A549 (cell line): ENCODE data around the gene CMTM7. TPM values are rescaled to one million over a fixed set of nuclear protein-coding genes. Genes with fewer than 3 reads are reported as not detected.

Experiments used
- ATAC-seq, 2 experiments: fragments of 200-7000 bp in 1 of 2; fragments of >200 bp in 1 of 2; cut with Nextera tagmentation in 1 of 2; cut with Tn5 transposase in 1 of 2; 3 replicates each; pipeline versions ENCODE4 v1.8.0 to v1.9.1; 2018 to 2020; ENCODE audit warnings: mild to moderate bottlenecking in 1 of 2, moderate library complexity in 1 of 2
- CTCF ChIA-PET: fragments of 300-600 bp; sonication (Branson Sonifier 250); formaldehyde crosslinking; extraction: SDS; loops from one replicate; lab custom pipeline; 2021; ENCODE audit warnings: antibody characterized with exemption, inconsistent platforms; lab: Yijun Ruan, JAX
- POLR2A ChIA-PET: fragments of 350-600 bp; formaldehyde crosslinking; extraction: SDS; loops from one replicate; lab custom pipeline; 2021; ENCODE audit warnings: antibody characterized with exemption, inconsistent platforms; lab: Yijun Ruan, JAX
- DNase-seq, 2 experiments: peaks; one replicate each; pipeline versions ENCODE4 v3.0.0 to v3.0.0-alpha.2; 2011 to 2016; ENCODE audit warnings: low read depth in 1 of 2, low spot score in 1 of 2
- FAIRE-seq: peaks from 2 replicates; lab custom pipeline; 2011; peaks lifted over from hg19 to GRCh38; lab: Jason Lieb, UNC
- H3K27ac ChIP-seq, 2 experiments: fragments of >200 bp; sonication (Bioruptor Twin); formaldehyde crosslinking; 3 replicates each; pipeline ENCODE4 v1.5.1; 2016 to 2017
- H3K4me1 ChIP-seq: fragments of >200 bp; sonication (Bioruptor Twin); formaldehyde crosslinking; 3 replicates; pipeline ENCODE4 v1.6.1; 2016
- H3K4me2 ChIP-seq: fragments of >200 bp; sonication (Bioruptor Twin); formaldehyde crosslinking; 3 replicates; pipeline ENCODE4 v1.6.1; 2016
- H3K4me3 ChIP-seq: fragments of >200 bp; sonication (Bioruptor Twin); formaldehyde crosslinking; 3 replicates; pipeline ENCODE4 v1.5.1; 2016
- H3K9me3 ChIP-seq: fragments of >200 bp; sonication (Bioruptor Twin); formaldehyde crosslinking; 3 replicates; pipeline ENCODE4 v1.6.1; 2016
- BHLHE40 ChIP-seq: IDR thresholded peaks from 2 replicates; pipeline ENCODE4 v1.6.1; 2012; ENCODE audit warnings: low read depth, low read length, inconsistent platforms
- CBX8 ChIP-seq: fragments of 200-600 bp; sonication (generic); IDR thresholded peaks from 2 replicates; pipeline ENCODE4 v1.6.1; 2016
- CHD2 ChIP-seq: fragments of 150-350 bp; IDR thresholded peaks from 2 replicates; pipeline ENCODE4 v1.6.1; 2014; ENCODE audit warnings: low read length; ENCODE audit not compliant: partially characterized antibody
- EHF ChIP-seq: fragments of 250-450 bp; sonication (Bioruptor Pico); IDR thresholded peaks from 2 replicates; pipeline ENCODE4 v1.5.0; 2020; ENCODE audit warnings: mild to moderate bottlenecking
- HDAC2 ChIP-seq: fragments of 200-600 bp; sonication (generic); IDR thresholded peaks from 2 replicates; pipeline ENCODE4 v1.6.1; 2016
- HEYL ChIP-seq: fragments of 250-450 bp; sonication (Bioruptor Pico); IDR thresholded peaks from 2 replicates; pipeline ENCODE4 v1.8.0; 2021; ENCODE audit warnings: mild to moderate bottlenecking, moderate library complexity
- HOXB13 ChIP-seq: fragments of 250-450 bp; sonication (Bioruptor Pico); IDR thresholded peaks from 2 replicates; pipeline ENCODE4 v1.5.0; 2020; ENCODE audit warnings: low read depth, mild to moderate bottlenecking, moderate library complexity
- JUN ChIP-seq, 2 experiments: fragments of >200 bp; sonication (Bioruptor Twin); formaldehyde crosslinking; IDR thresholded peaks; 2 replicates in 1 of 2; 3 replicates in 1 of 2; pipeline ENCODE4 v1.6.1; 2016 to 2017
- POLR2AphosphoS2 ChIP-seq: conservative IDR thresholded peaks from 2 replicates; pipeline ENCODE4 v1.6.1; 2012; ENCODE audit warnings: low read length, improper control_type of control experiment, inconsistent platforms
- RAD21 ChIP-seq, 2 experiments: fragments of >200 bp in 1 of 2; sonication (Bioruptor Twin) in 1 of 2; formaldehyde crosslinking in 1 of 2; IDR thresholded peaks in 1 of 2; conservative IDR thresholded peaks in 1 of 2; 2 replicates in 1 of 2; 3 replicates in 1 of 2; pipeline ENCODE4 v1.6.1; 2012 to 2018; ENCODE audit warnings: inconsistent platforms in 1 of 2
- RARB ChIP-seq: fragments of 250-450 bp; sonication (Bioruptor Pico); IDR thresholded peaks from 2 replicates; pipeline ENCODE4 v1.8.0; 2021; ENCODE audit warnings: mild to moderate bottlenecking, moderate library complexity
- RFX5 ChIP-seq: fragments of 450-650 bp; IDR thresholded peaks from 2 replicates; pipeline ENCODE4 v1.7.1; 2014; ENCODE audit warnings: antibody characterized with exemption, mild to moderate bottlenecking, moderate library complexity
- RNF2 ChIP-seq: fragments of 200-600 bp; sonication (generic); IDR thresholded peaks from 2 replicates; pipeline ENCODE4 v1.6.1; 2016; ENCODE audit warnings: low read depth, mild to moderate bottlenecking, antibody characterized with exemption, moderate library complexity, borderline replicate concordance
- ZC3H11A ChIP-seq: fragments of 450-650 bp; IDR thresholded peaks from 2 replicates; pipeline ENCODE4 v1.6.1; 2014; ENCODE audit warnings: antibody characterized with exemption, mild to moderate bottlenecking
- WGBS: methylation state at CpG from one replicate; pipeline ENCODE4 v1.1.6; 2017; ENCODE audit errors: missing lambda C conversion rate; 5-methylcytosine and 5-hydroxymethylcytosine counted together
- polyA plus RNA-seq, 4 experiments: library from polyadenylated mRNA; depleted of rRNA in 3 of 4; stranded (reverse); fragments of >200 nt; fragmentation: RNase III in 1 of 4; extraction: RNeasy Plus Mini Kit Qiagen cat#74134 plus additional on column Dnase treatment in 1 of 4; gene quantifications; 2 replicates in 3 of 4; 3 replicates in 1 of 4; pipeline ENCODE4 v1.2.3, GENCODE V29; 2011 to 2017
- TF ChIP-seq, protein P1 (sequence below): fragments of 200-600 bp; sonication (generic); IDR thresholded peaks from 2 replicates; pipeline ENCODE4 v1.6.1; 2016; ENCODE audit warnings: antibody characterized with exemption, mild to moderate bottlenecking, moderate library complexity
- TF ChIP-seq, protein P2 (sequence below): fragments of 150-350 bp; IDR thresholded peaks from 2 replicates; pipeline ENCODE4 v1.6.1; 2014; ENCODE audit warnings: low read depth, mild to moderate bottlenecking, low read length
- TF ChIP-seq, protein P3 (sequence below): IDR thresholded peaks from 2 replicates; pipeline ENCODE4 v1.6.1; 2012
- TF ChIP-seq, protein P4 (sequence below): IDR thresholded peaks from 2 replicates; pipeline ENCODE4 v1.6.1; 2012
- TF ChIP-seq, protein P5 (sequence below): fragments of 250-450 bp; sonication (Bioruptor Pico); IDR thresholded peaks from 2 replicates; pipeline ENCODE4 v1.5.0; 2021; ENCODE audit warnings: mild to moderate bottlenecking, moderate library complexity, borderline replicate concordance
- TF ChIP-seq, protein P6 (sequence below): fragments of 450-650 bp; IDR thresholded peaks from 2 replicates; pipeline ENCODE4 v1.6.1; 2014; ENCODE audit warnings: antibody characterized with exemption

The CMTM7 gene
- polyA plus RNA-seq, 2 of the 4 experiments (the other 2 are of a cell fraction): 14.2 to 18.7 TPM

DNA sequence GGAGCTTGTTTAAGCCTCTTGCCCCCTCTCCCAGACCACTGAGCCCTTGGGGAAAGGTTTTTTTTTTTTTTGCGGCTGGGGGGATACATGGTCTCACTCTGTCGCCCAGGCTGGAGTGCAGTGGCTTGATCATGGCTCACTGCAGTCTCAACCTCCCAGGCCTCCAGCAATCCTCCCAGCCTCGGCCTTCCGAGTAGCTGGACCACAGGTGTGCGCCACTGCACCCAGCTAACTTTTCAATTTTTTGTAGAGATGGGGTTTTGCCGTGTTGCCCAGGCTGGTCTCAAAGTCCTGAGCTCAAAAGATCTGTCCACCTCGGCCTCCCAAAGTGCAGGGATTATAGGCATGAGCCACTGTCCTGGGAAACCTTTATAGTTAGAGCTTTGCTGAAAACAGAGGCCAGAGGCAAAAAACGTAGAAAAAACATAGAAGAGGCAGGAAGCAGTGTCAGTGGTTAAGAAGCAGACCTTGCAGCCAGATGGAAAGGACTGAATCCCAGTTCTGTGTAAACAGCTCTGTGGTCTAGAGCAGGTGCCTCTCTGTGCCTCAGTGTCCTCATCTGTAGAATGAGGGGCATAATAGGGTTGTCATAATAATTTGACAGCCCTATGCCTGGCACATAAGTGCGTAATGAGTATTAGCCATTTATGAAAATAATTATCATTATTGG is 33.1 kb downstream of the CMTM7 start:
- Histone ChIP-seq H3K27ac (no peak overlapping the region), H3K9me3 (no peaks in the 10 kb centered on the region), H3K4me1 (peaks cover 31% of the 10 kb centered on the region), H3K4me3 (no peak overlapping the region), H3K4me2 (no peak overlapping the region)
- POLR2A ChIA-PET: no interaction called here
- ATAC-seq (no peak), FAIRE-seq (no peak), DNase-seq (no peak)
- 85% methylated on average over 9 of the region's 9 CpGs for WGBS
- TF ChIP-seq CBX8: no peak
- no peak for TF ChIP-seq JUN (IDR thresholded peaks at IDR 0.05)
- TF ChIP-seq HOXB13 (CRISPR knock-in tag): no peak
- TF ChIP-seq BHLHE40: no peak
- no peak for TF ChIP-seq HEYL (CRISPR knock-in tag)
- no peak for TF ChIP-seq CHD2
- no peak for TF ChIP-seq RAD21 (conservative IDR thresholded peaks at IDR 0.05 in 1 of 2, IDR thresholded peaks at IDR 0.05 in 1 of 2)
- no peak for TF ChIP-seq HDAC2
- TF ChIP-seq, protein P1, sequence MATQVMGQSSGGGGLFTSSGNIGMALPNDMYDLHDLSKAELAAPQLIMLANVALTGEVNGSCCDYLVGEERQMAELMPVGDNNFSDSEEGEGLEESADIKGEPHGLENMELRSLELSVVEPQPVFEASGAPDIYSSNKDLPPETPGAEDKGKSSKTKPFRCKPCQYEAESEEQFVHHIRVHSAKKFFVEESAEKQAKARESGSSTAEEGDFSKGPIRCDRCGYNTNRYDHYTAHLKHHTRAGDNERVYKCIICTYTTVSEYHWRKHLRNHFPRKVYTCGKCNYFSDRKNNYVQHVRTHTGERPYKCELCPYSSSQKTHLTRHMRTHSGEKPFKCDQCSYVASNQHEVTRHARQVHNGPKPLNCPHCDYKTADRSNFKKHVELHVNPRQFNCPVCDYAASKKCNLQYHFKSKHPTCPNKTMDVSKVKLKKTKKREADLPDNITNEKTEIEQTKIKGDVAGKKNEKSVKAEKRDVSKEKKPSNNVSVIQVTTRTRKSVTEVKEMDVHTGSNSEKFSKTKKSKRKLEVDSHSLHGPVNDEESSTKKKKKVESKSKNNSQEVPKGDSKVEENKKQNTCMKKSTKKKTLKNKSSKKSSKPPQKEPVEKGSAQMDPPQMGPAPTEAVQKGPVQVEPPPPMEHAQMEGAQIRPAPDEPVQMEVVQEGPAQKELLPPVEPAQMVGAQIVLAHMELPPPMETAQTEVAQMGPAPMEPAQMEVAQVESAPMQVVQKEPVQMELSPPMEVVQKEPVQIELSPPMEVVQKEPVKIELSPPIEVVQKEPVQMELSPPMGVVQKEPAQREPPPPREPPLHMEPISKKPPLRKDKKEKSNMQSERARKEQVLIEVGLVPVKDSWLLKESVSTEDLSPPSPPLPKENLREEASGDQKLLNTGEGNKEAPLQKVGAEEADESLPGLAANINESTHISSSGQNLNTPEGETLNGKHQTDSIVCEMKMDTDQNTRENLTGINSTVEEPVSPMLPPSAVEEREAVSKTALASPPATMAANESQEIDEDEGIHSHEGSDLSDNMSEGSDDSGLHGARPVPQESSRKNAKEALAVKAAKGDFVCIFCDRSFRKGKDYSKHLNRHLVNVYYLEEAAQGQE: no peak
- TF ChIP-seq, protein P2, sequence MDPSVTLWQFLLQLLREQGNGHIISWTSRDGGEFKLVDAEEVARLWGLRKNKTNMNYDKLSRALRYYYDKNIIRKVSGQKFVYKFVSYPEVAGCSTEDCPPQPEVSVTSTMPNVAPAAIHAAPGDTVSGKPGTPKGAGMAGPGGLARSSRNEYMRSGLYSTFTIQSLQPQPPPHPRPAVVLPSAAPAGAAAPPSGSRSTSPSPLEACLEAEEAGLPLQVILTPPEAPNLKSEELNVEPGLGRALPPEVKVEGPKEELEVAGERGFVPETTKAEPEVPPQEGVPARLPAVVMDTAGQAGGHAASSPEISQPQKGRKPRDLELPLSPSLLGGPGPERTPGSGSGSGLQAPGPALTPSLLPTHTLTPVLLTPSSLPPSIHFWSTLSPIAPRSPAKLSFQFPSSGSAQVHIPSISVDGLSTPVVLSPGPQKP: no peak
- TF ChIP-seq ZC3H11A: no peak
- CTCF ChIA-PET: interaction anchor here (0.6 to 2.5 kb wide), 6 partner anchors 8 to 406 kb away, joined by 3 to 18 read pairs (median 4); no protein-coding TSS in a partner anchor

DNA sequence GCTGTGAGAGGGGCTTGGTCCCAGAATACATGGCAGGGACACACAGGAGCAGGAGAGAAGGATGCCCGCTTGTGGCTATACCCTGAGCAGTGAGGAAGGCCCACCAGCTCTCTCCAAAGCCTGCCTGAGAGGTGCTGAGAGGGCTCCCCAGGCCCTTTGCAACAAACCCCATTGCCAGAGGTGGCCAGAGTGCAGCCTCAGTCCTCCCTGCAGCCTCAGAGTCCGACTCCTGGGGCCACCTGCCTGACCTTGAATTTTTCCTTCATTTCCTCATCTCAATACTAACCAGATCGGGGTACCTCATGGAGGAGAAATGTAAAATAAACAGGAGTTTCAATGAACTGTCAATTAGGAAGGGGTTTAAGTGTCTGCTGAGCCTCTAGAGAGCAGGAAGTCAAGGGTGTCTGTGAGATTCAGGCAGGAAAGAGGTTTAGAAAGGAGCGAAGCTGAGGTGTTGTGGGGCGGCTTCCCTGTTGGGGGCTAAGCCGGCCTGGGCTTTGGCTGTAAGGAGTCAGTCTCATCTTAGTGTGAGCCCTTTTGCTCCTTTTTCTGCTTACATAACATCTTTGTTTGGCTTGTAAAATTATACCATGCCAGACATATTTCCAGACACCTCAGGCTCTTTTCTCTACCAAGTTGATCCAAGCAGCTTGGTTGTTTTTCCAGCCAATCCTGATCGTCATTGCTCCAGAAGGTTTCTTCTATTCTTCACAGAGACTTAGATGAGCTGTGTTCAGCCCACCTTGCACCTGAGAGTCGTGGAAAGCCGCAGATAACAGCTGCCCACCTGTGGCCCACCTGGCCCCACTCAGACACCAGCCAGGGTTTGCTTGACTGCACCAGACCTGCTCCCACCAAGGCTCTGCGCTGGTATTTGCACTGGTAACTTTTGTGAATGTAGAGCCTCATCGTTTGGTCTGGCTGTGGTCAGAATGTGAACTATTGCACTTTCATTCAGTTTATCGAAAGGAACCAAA is 36.7 kb downstream of the CMTM7 start:
- FAIRE-seq (no peak), DNase-seq (no peak), ATAC-seq (peak in 1 of 2 experiments; percentile 43; a peak in 2 of 6 replicates)
- 90% methylated on average over 12 of the region's 12 CpGs for WGBS
- ChIA-PET CTCF (interaction anchor here (0.5 to 3.0 kb wide), 5 partner anchors 31 to 54 kb away, joined by 3 to 13 read pairs (median 3); no protein-coding TSS in a partner anchor), POLR2A (no interaction called here)
- no peak overlapping the region for H3K27ac ChIP-seq
- TF ChIP-seq, protein P3, sequence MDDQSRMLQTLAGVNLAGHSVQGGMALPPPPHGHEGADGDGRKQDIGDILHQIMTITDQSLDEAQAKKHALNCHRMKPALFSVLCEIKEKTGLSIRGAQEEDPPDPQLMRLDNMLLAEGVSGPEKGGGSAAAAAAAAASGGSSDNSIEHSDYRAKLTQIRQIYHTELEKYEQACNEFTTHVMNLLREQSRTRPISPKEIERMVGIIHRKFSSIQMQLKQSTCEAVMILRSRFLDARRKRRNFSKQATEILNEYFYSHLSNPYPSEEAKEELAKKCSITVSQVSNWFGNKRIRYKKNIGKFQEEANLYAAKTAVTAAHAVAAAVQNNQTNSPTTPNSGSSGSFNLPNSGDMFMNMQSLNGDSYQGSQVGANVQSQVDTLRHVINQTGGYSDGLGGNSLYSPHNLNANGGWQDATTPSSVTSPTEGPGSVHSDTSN: no peak
- TF ChIP-seq RAD21 (conservative IDR thresholded peaks at IDR 0.05 in 1 of 2, IDR thresholded peaks at IDR 0.05 in 1 of 2) (no peak), RARB (CRISPR knock-in tag) (no peak), RNF2 (no peak), EHF (CRISPR knock-in tag) (no peak), POLR2AphosphoS2 (no peak), RFX5 (no peak)
- TF ChIP-seq, protein P4, sequence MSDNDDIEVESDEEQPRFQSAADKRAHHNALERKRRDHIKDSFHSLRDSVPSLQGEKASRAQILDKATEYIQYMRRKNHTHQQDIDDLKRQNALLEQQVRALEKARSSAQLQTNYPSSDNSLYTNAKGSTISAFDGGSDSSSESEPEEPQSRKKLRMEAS: no peak
- TF ChIP-seq, protein P5, sequence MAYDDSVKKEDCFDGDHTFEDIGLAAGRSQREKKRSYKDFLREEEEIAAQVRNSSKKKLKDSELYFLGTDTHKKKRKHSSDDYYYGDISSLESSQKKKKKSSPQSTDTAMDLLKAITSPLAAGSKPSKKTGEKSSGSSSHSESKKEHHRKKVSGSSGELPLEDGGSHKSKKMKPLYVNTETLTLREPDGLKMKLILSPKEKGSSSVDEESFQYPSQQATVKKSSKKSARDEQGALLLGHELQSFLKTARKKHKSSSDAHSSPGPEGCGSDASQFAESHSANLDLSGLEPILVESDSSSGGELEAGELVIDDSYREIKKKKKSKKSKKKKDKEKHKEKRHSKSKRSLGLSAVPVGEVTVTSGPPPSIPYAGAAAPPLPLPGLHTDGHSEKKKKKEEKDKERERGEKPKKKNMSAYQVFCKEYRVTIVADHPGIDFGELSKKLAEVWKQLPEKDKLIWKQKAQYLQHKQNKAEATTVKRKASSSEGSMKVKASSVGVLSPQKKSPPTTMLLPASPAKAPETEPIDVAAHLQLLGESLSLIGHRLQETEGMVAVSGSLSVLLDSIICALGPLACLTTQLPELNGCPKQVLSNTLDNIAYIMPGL (CRISPR knock-in tag): no peak
- TF ChIP-seq, protein P6, sequence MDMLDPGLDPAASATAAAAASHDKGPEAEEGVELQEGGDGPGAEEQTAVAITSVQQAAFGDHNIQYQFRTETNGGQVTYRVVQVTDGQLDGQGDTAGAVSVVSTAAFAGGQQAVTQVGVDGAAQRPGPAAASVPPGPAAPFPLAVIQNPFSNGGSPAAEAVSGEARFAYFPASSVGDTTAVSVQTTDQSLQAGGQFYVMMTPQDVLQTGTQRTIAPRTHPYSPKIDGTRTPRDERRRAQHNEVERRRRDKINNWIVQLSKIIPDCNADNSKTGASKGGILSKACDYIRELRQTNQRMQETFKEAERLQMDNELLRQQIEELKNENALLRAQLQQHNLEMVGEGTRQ: no peak
- H3K9me3 ChIP-seq: no peaks in the 10 kb centered on the region
- no peak overlapping the region for H3K4me2 ChIP-seq
- no peaks in the 10 kb centered on the region for H3K4me1 ChIP-seq
- no peak overlapping the region for H3K4me3 ChIP-seq
